KMS-11 (cell line): ENCODE measurements around the gene MGAT4A.

ENCODE experiments used
- H2AFZ ChIP-seq: fragments of 200-600 bp; sonication (generic); 2 replicates; pipeline ENCODE4 v1.6.1; 2016; ENCODE audit warnings: antibody characterized with exemption, mixed run types, low read depth
- H3K27ac ChIP-seq: fragments of 200-600 bp; sonication (generic); 2 replicates; pipeline ENCODE4 v1.6.1; 2016; ENCODE audit warnings: mild to moderate bottlenecking, mixed run types
- H3K27me3 ChIP-seq: fragments of 200-600 bp; sonication (generic); 2 replicates; pipeline ENCODE4 v1.6.1; 2017; ENCODE audit warnings: mild to moderate bottlenecking, low read depth, mixed run types, moderate library complexity; ENCODE audit not compliant: insufficient read depth
- H3K36me3 ChIP-seq: fragments of 200-600 bp; sonication (generic); 2 replicates; pipeline ENCODE4 v1.6.1; 2017; ENCODE audit warnings: mild to moderate bottlenecking, mixed run types; ENCODE audit not compliant: insufficient read depth
- H3K4me1 ChIP-seq: fragments of 200-600 bp; sonication (generic); 2 replicates; pipeline ENCODE4 v1.6.1; 2016; ENCODE audit warnings: mild to moderate bottlenecking, low read depth, mixed run types; ENCODE audit not compliant: poor library complexity, severe bottlenecking
- H3K4me2 ChIP-seq: fragments of 200-600 bp; sonication (generic); 2 replicates; pipeline ENCODE4 v1.7.0; 2016; ENCODE audit warnings: mild to moderate bottlenecking, mixed run types
- H3K4me3 ChIP-seq: fragments of 200-600 bp; sonication (generic); IDR thresholded peaks from 2 replicates; pipeline ENCODE4 v1.6.1; 2017; ENCODE audit warnings: low read depth, low read length, mixed read lengths; ENCODE audit not compliant: insufficient read depth
- H3K79me2 ChIP-seq: fragments of 200-600 bp; sonication (generic); 2 replicates; pipeline ENCODE4 v1.6.1; 2016; ENCODE audit warnings: low read depth, mixed run types; ENCODE audit not compliant: insufficient read depth
- H3K9ac ChIP-seq: fragments of 200-600 bp; sonication (generic); 2 replicates; pipeline ENCODE4 v1.6.1; 2016; ENCODE audit warnings: mild to moderate bottlenecking, mixed run types
- H4K20me1 ChIP-seq: fragments of 200-600 bp; sonication (generic); 2 replicates; pipeline ENCODE4 v1.6.1; 2016; ENCODE audit warnings: mild to moderate bottlenecking, mixed run types; ENCODE audit not compliant: insufficient read depth
- CTCF ChIP-seq: fragments of 200-600 bp; sonication (generic); conservative IDR thresholded peaks from 2 replicates; pipeline ENCODE4 v1.6.1; 2017; ENCODE audit warnings: low read depth, mild to moderate bottlenecking, antibody characterized with exemption, low read length, moderate library complexity, mixed read lengths

The MGAT4A gene

GRCh38 chr2:98704499-98705332 lies 26.2 kb downstream of the MGAT4A start:
- Histone ChIP-seq H3K4me1 (no peaks in the 10 kb centered on the region), H3K79me2 (no peaks in the 10 kb centered on the region), H3K36me3 (no peaks in the 10 kb centered on the region), H3K4me3 (no peak overlapping the region), H3K27ac (no peak overlapping the region), H3K9ac (no peak overlapping the region), H3K27me3 (no peaks in the 10 kb centered on the region), H4K20me1 (no peaks in the 10 kb centered on the region), H2AFZ (no peak overlapping the region), H3K4me2 (no peak overlapping the region)
- TF ChIP-seq CTCF = no peak

- Histone ChIP-seq H3K4me2 (no peak overlapping the region), H3K36me3 (no peaks in the 10 kb centered on the region), H3K27me3 (no peaks in the 10 kb centered on the region), H3K9ac (no peak overlapping the region), H3K4me1 (no peaks in the 10 kb centered on the region), H4K20me1 (no peaks in the 10 kb centered on the region), H3K4me3 (no peak overlapping the region), H3K79me2 (no peaks in the 10 kb centered on the region), H3K27ac (no peak overlapping the region), H2AFZ (no peak overlapping the region)
- no peak for TF ChIP-seq CTCF
Measured at GRCh38 chr2:98703738-98704137, 27.2 kb downstream of the MGAT4A start.

- Histone ChIP-seq H3K36me3 (no peaks in the 10 kb centered on the region), H3K4me1 (no peaks in the 10 kb centered on the region), H4K20me1 (no peaks in the 10 kb centered on the region), H3K27me3 (no peaks in the 10 kb centered on the region), H3K79me2 (no peaks in the 10 kb centered on the region), H3K4me3 (no peak overlapping the region), H3K27ac (no peak overlapping the region), H3K4me2 (no peak overlapping the region), H3K9ac (no peak overlapping the region), H2AFZ (no peak overlapping the region)
- TF ChIP-seq CTCF = no peak
Measured at GRCh38 chr2:98702858-98703620, 27.9 kb downstream of the MGAT4A start.

GRCh38 chr2:98702127-98702802 lies 28.7 kb downstream of the MGAT4A start:
- Histone ChIP-seq H3K4me2 (no peak overlapping the region), H3K9ac (no peak overlapping the region), H3K79me2 (no peaks in the 10 kb centered on the region), H3K4me3 (no peak overlapping the region), H4K20me1 (no peaks in the 10 kb centered on the region), H3K4me1 (no peaks in the 10 kb centered on the region), H3K36me3 (no peaks in the 10 kb centered on the region), H3K27me3 (no peaks in the 10 kb centered on the region), H3K27ac (no peak overlapping the region), H2AFZ (no peak overlapping the region)
- no peak for TF ChIP-seq CTCF
